ENCODE measurements around the gene LAT. TPM values are rescaled to one million over a fixed set of nuclear protein-coding genes. Genes with fewer than 3 reads are reported as not detected.
A peak's percentile ranks its signal among the peaks of the same experiment; 100 is the strongest.

Gene LAT
- total RNA-seq, 2 donors from 2014 or later: 4.5 to 6.1 TPM

- WGBS, 2 experiments (ENCODE audit: insufficient coverage in 1 of 2, insufficient read length in 1 of 2): 92 to 95% methylated on average over 9 to 14 of the region's 14 CpGs
- H3K27me3 Mint-ChIP-seq (ENCODE audit: insufficient read depth): no peaks in the 10 kb centered on the region
- peaks cover 5% of the 10 kb centered on the region for H3K9me3 Mint-ChIP-seq
- Histone ChIP-seq H3K9me3 (ENCODE audit: control insufficient read depth, low read length) (no peaks in the 10 kb centered on the region), H3K27ac (ENCODE audit: low read depth, low read length) (no peak overlapping the region), H3K4me1 (ENCODE audit: control insufficient read depth, insufficient read depth, low read length) (no peaks in the 10 kb centered on the region), H3K9ac (ENCODE audit: extremely low read depth, low read length, poor library complexity, severe bottlenecking) (no peak overlapping the region), H3K36me3 (ENCODE audit: control insufficient read depth, insufficient read depth, low read length) (peaks cover 6% of the 10 kb centered on the region), H3K4me3 (ENCODE audit: low read length) (no peak overlapping the region), H3K27me3 (ENCODE audit: control insufficient read depth, insufficient read depth, low read length, poor library complexity, severe bottlenecking) (no peaks in the 10 kb centered on the region)
- TF ChIP-seq CTCF (conservative IDR thresholded peaks at IDR 0.05): no peak
- DNase-seq: no peak
- H3K27ac Mint-ChIP-seq: no peak overlapping the region
- peaks cover 29% of the 10 kb centered on the region for H3K36me3 Mint-ChIP-seq (ENCODE audit: low read depth)
- H3K4me1 Mint-ChIP-seq: no peaks in the 10 kb centered on the region
- no peak overlapping the region for H3K4me3 Mint-ChIP-seq
Observed at GRCh38 chr16:28989363-28989762, 4.5 kb downstream of the LAT start.

GRCh38 chr16:28990375-28991040, 5.7 kb downstream of the LAT start:
- no peak overlapping the region for H3K27ac ChIP-seq (ENCODE audit: low read depth, low read length)
- no peak for DNase-seq
- H3K4me1 Mint-ChIP-seq: no peaks in the 10 kb centered on the region
- no peak for TF ChIP-seq CTCF (conservative IDR thresholded peaks at IDR 0.05)
- peaks cover 28% of the 10 kb centered on the region for H3K36me3 Mint-ChIP-seq (ENCODE audit: low read depth)
- H3K36me3 ChIP-seq (ENCODE audit: control insufficient read depth, insufficient read depth, low read length): peaks cover 6% of the 10 kb centered on the region
- no peak overlapping the region for H3K4me3 ChIP-seq (ENCODE audit: low read length)
- no peaks in the 10 kb centered on the region for H3K4me1 ChIP-seq (ENCODE audit: control insufficient read depth, insufficient read depth, low read length)
- no peaks in the 10 kb centered on the region for H3K9me3 ChIP-seq (ENCODE audit: control insufficient read depth, low read length)
- H3K27ac Mint-ChIP-seq: peak overlapping the region; percentile 21
- no peak overlapping the region for H3K4me3 Mint-ChIP-seq
- no peaks in the 10 kb centered on the region for H3K27me3 ChIP-seq (ENCODE audit: control insufficient read depth, insufficient read depth, low read length, poor library complexity, severe bottlenecking)
- H3K27me3 Mint-ChIP-seq (ENCODE audit: insufficient read depth): no peaks in the 10 kb centered on the region
- H3K9me3 Mint-ChIP-seq: peaks cover 5% of the 10 kb centered on the region
- 96 to 97% methylated on average over 7 to 11 of the region's 11 CpGs for WGBS, 2 experiments (ENCODE audit: insufficient coverage in 1 of 2, insufficient read length in 1 of 2)
- no peak overlapping the region for H3K9ac ChIP-seq (ENCODE audit: extremely low read depth, low read length, poor library complexity, severe bottlenecking)

GRCh38 chr16:28991687-28992086, 6.8 kb downstream of the LAT start:
- Histone ChIP-seq H3K27me3 (ENCODE audit: control insufficient read depth, insufficient read depth, low read length, poor library complexity, severe bottlenecking) (no peaks in the 10 kb centered on the region), H3K4me3 (ENCODE audit: low read length) (no peak overlapping the region), H3K9me3 (ENCODE audit: control insufficient read depth, low read length) (no peaks in the 10 kb centered on the region), H3K9ac (ENCODE audit: extremely low read depth, low read length, poor library complexity, severe bottlenecking) (no peak overlapping the region), H3K36me3 (ENCODE audit: control insufficient read depth, insufficient read depth, low read length) (peaks cover under 1% of the 10 kb centered on the region), H3K4me1 (ENCODE audit: control insufficient read depth, insufficient read depth, low read length) (no peaks in the 10 kb centered on the region), H3K27ac (ENCODE audit: low read depth, low read length) (no peak overlapping the region)
- peaks cover 5% of the 10 kb centered on the region for H3K9me3 Mint-ChIP-seq
- no peaks in the 10 kb centered on the region for H3K27me3 Mint-ChIP-seq (ENCODE audit: insufficient read depth)
- TF ChIP-seq CTCF (conservative IDR thresholded peaks at IDR 0.05): no peak
- no peak overlapping the region for H3K4me3 Mint-ChIP-seq
- H3K4me1 Mint-ChIP-seq: no peaks in the 10 kb centered on the region
- H3K27ac Mint-ChIP-seq: no peak overlapping the region
- no peak for DNase-seq
- WGBS, 2 experiments (ENCODE audit: insufficient coverage in 1 of 2, insufficient read length in 1 of 2): 91 to 100% methylated on average over 5 to 8 of the region's 8 CpGs
- peaks cover 21% of the 10 kb centered on the region for H3K36me3 Mint-ChIP-seq (ENCODE audit: low read depth)

Data from endodermal cell (in vitro differentiated cells).